GM21619 (cell line): Measurements from ENCODE around the gene FSTL3.
"Not testable (repeated sequence)": the region's sequence is repeated elsewhere in the genome, so short reads cannot be mapped to it uniquely, and the experiment has no call there.

Experiments
- ATAC-seq: cut with Tn5 transposase; IDR thresholded peaks from one replicate; pipeline ENCODE4 v1.9.1; 2021; ENCODE audit not compliant: unreplicated experiment

The FSTL3 gene

DNA sequence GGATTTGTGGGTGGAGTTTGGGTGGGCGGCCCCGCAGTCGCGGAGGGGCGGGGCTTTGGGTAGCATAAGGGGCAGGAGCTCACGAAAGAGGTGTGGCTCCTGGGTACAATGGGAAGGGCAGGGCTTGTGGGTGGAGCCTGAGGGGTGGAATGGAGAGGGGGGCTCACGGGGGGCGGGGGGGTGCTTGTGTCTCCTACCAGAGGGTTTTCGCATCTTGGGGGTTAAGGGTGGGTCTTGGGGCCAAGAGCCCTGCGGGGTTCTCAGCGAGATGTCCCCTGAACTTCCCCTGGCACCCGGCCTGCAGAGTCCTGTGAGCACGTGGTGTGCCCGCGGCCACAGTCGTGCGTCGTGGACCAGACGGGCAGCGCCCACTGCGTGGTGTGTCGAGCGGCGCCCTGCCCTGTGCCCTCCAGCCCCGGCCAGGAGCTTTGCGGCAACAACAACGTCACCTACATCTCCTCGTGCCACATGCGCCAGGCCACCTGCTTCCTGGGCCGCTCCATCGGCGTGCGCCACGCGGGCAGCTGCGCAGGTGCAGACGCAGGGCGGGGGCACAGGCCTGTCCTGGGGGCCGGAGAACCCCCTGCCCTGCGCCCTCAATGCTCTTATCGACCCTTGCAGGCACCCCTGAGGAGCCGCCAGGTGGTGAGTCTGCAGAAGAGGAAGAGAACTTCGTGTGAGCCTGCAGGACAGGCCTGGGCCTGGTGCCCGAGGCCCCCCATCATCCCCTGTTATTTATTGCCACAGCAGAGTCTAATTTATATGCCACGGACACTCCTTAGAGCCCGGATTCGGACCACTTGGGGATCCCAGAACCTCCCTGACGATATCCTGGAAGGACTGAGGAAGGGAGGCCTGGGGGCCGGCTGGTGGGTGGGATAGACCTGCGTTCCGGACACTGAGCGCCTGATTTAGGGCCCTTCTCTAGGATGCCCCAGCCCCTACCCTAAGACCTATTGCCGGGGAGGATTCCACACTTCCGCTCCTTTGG lies 5.1 kb downstream of the FSTL3 start:
- no peak for ATAC-seq

DNA sequence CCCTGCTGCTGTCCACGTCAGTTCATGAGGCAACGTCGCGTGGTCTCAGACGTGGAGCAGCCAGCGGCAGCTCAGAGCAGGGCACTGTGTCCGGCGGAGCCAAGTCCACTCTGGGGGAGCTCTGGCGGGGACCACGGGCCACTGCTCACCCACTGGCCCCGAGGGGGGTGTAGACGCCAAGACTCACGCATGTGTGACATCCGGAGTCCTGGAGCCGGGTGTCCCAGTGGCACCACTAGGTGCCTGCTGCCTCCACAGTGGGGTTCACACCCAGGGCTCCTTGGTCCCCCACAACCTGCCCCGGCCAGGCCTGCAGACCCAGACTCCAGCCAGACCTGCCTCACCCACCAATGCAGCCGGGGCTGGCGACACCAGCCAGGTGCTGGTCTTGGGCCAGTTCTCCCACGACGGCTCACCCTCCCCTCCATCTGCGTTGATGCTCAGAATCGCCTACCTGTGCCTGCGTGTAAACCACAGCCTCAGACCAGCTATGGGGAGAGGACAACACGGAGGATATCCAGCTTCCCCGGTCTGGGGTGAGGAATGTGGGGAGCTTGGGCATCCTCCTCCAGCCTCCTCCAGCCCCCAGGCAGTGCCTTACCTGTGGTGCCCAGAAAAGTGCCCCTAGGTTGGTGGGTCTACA lies 6.6 kb downstream of the FSTL3 start:
- ATAC-seq = no peak

DNA sequence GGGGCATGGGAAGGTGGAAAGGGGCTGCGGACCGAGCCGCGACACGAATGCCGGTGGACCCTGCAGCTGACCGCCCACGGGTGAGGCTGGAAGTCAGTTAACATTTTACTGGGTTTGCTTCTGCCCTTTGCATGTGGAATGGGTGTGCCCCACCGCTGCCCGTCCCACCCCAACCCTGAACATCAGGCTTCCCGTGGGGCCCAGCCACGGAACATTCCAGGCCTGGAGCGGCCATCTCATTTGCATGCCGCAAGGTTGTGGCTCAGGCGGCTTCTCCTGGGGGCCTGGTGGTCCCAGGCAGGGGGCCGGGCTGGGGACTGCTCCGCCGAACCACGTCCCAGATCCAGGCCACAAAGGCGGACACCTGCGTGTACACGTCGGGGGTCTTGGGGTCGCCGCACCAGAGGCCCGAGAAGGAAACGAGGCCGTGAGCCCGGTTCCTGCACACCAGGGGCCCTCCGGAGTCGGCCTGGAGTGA lies 9.3 kb downstream of the FSTL3 start:
- no peak for ATAC-seq

- ATAC-seq = no peak
These were observed 10.6 kb downstream of the FSTL3 start for GRCh38 chr19:686589-687297.

DNA sequence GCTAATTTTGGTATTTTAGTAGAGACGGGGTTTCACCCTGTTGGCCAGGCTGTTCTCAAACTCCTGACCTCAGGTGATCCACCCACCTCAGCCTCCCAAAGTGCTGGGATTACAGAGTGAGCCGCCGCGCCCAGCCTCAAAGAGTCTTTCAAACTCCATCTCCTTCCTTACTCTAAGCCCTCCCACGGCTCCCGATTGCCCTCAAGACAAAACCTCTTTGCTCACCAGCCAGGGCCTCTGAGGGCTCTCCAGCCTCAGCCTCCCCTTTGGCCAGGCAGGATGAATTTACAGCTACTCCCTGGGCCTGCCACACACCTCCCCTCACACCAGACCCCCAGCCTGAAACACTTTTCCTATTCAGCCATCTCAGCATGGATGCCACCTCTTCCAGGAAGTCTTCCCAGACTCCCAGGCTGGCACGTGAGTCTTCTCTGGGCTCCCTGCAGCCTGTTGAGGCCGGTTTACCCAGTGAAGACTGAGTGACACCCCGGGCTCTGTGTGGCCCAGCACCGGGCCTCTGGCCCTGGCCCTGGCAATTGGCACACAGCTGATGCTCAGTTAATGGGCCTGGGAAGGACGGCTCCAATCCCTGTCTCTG lies 11.5 kb downstream of the FSTL3 start:
- ATAC-seq = no peak

DNA sequence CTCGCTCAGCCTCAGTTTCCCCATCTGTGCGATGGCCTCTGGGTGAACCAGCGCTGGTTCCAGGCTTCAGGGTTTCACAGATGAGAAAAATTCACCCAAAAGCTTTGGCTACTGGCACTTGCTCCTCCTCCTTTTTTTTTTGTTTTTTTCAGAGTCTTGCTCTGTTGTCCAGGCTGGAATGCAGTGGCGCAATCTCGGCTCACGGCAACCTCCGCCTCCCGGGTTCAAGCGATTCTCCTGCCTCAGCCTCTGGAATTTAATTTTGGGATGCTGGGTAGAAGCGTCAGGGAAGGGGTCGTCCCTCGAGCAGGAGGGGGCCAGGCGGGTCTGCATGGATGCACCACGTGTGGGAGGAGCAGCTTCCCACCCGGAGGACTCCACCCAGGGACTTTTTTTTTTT lies 12.0 kb downstream of the FSTL3 start:
- ATAC-seq = no peak

GRCh38 chr19:688992-689391 lies 12.8 kb downstream of the FSTL3 start:
- ATAC-seq = no peak

- ATAC-seq = no peak
These were observed 14.0 kb downstream of the FSTL3 start for GRCh38 chr19:690203-690602.

GRCh38 chr19:694481-695351 lies 18.5 kb downstream of the FSTL3 start:
- ATAC-seq = no peak

DNA sequence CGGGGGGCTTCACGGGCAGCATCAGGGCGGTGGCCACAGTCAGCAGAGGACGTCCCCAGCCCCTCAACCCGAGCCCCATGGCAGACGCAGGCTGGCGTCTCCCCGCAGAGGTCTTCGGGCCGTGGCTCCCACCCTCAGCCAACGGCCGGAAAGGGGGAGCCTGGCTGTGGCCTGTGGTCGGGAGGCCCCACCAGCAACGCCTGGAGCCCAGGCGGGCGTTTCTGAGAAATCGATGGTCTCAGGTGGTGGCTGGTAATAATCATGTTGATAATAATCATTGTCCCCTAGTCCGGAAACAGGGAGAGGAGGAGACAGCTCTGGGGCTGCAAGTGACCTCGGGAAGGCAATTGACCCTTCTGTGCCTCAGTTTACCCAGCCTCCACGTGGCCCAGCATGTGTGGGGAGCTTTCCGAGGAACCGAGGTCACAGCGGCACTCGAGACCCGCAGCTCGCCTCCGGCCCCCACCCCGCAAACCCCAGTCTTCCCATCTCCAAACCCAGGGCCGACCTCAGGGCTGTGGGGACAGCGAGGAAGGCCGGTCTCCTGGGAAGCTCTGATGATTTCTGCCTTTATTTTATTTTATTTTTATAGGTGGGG lies 19.3 kb downstream of the FSTL3 start, which contains the start of gene PRSS57:
Gene PRSS57, minus strand, starts transcription at position 101 of the 598 bp plus-strand sequence. Its CDS starts 22 bp downstream, at position 79.
- no peak for ATAC-seq

- not testable (repeated sequence) for ATAC-seq
These were observed 22.3 kb downstream of the FSTL3 start for GRCh38 chr19:698529-698928.

GRCh38 chr19:699885-700284 lies 23.7 kb downstream of the FSTL3 start:
- not testable (repeated sequence) for ATAC-seq

DNA sequence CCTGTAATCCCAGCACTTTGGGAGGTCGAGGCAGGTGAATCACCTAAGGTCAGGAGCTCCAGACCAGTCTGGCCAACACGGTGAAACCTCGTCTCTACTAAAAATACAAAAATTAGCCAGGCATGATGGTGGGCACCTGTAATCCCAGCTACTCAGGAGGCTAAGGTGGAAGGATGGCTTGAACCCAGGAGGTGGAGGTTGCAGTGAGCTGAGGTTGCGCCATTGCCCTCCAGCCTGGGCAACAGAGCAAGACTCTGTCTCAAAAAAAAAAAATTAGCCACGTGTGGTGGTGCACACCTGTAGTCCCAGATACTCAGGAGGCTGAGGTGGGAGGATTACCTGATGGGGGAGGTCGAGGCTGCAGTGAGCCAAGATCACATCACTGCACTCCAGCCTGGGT lies 26.7 kb downstream of the FSTL3 start:
- ATAC-seq = not testable (repeated sequence)

DNA sequence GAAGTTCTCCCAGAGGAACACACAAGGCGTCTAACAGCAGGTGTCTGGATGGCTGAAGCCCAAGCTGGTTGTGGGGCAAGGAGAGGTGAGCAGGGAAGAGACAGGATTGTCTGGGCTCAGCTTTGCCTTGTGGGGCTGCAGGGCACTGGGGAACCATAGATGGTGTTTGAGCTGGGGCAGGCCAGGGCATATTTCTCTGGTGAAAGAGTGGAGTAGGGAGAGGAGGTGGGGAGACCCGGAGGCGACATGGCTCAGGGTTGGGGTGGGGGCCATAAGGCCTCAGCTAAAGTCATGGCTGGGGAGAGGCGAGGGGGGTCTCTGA lies 27.1 kb downstream of the FSTL3 start:
- ATAC-seq = no peak

GRCh38 chr19:703651-704446 lies 27.7 kb downstream of the FSTL3 start:
- no peak for ATAC-seq

DNA sequence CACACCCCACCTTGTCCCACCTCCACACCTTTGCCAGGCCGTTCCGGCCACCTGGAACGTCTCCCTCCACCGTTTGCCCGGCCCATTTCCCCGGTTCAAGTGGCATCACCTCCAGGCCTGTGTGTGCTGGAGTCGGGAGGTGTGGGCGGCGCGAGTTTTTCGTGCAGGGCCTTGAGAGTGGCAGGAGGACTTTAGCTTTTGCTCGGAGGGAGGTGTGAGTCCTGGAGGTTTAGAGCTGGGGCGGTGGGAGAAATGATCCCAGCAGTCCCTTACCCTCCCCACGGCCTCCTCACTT lies 28.2 kb downstream of the FSTL3 start:
- no peak for ATAC-seq

GRCh38 chr19:708154-709143 lies 32.3 kb downstream of the FSTL3 start, which contains the start of gene PALM:
PALM (plus strand) TSS chr19:708935; CDS start chr19:709147, 212 bp downstream.
- no peak for ATAC-seq
